ENCODE data around the gene NLRP7. TPM values are rescaled to one million over a fixed set of nuclear protein-coding genes. Genes with fewer than 3 reads are reported as not detected.
"Not testable (repeated sequence)": the region's sequence is repeated elsewhere in the genome, so short reads cannot be mapped to it uniquely, and the experiment has no call there.

The NLRP7 gene
- total RNA-seq, 1 experiment from 2014 or later = 0.43 TPM

DNA sequence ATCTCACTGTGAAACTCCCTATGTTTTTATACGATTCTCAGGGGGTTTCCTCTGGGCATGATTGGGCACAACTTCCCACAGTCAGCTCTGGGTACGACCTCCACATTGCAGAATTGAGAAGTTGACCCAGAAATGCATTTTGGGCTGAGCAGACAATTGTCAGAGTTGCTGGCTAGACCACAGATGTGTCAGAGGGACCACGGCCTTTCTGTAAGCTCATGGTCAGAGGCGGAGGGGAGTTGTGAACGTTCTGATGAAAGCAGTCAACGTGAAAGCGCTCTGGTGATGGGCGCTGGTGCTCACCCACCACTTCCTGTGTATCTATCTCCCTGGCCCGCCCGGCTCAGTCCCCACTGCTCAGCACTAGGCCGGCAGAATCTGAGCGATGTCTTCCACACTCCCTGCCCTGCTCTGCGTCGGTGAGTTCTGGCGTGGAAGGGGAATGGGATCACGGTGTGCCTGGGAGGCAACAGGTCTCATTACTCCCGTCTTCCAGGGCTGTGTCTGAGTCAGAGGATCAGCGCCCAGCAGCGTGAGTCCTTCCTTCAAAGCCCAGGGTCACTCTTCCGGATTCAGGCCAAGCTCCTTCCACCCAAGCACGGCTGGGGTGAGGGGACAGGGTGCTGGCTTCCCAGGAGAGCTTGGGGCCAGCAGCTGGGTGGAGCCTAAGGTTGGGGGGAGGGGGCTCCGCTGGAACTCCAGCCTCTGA, 41.4 kb downstream of the NLRP7 start, which contains the start of gene NCR1:
Gene NCR1, plus strand, starts transcription at position 346 of the 709 bp plus-strand sequence. Its CDS starts 40 bp downstream, at position 386.
- Mint-ChIP-seq H3K36me3 (ENCODE audit: insufficient read depth, unreplicated experiment) (no peaks in the 10 kb centered on the region), H3K4me1 (ENCODE audit: low read depth, unreplicated experiment) (peaks cover 5% of the 10 kb centered on the region), H3K27ac (ENCODE audit: unreplicated experiment) (no peak within 1 kb of the TSS), H3K27me3 (ENCODE audit: insufficient read depth, unreplicated experiment) (no peaks in the 10 kb centered on the region), H3K4me3 (ENCODE audit: unreplicated experiment) (no peak within 1 kb of the TSS), H3K9me3 (ENCODE audit: unreplicated experiment) (no peaks in the 10 kb centered on the region)
- DNase-seq = no peak
- H3K27me3 ChIP-seq (replicated peaks; ENCODE audit: control insufficient read depth, insufficient read depth, low read length) = no peaks in the 10 kb centered on the region
- H3K36me3 ChIP-seq (ENCODE audit: control insufficient read depth, insufficient read depth, low read length) = no peaks in the 10 kb centered on the region
- no TSS peak for BruUV-seq (replicated peaks)
- no peaks in the 10 kb centered on the region for H3K4me1 ChIP-seq
- H3K9me3 ChIP-seq = no peaks in the 10 kb centered on the region
- ChIA-PET CTCF (no interaction called here), POLR2A (no interaction called here)
- H3K4me3 ChIP-seq (ENCODE audit: low read depth, low read length) = no peak within 1 kb of the TSS
- intact Hi-C loops (cut with micrococcal nuclease; ENCODE audit: unreplicated experiment) = no loop called here
- no peak for TF ChIP-seq CTCF (IDR thresholded peaks at IDR 0.05; ENCODE audit: insufficient read depth in 1 of 2, low read depth in 1 of 2, low read length in 1 of 2, severe bottlenecking in 1 of 2, unreplicated experiment in 1 of 2)

- Mint-ChIP-seq H3K4me3 (ENCODE audit: unreplicated experiment) (no peak overlapping the region), H3K36me3 (ENCODE audit: insufficient read depth, unreplicated experiment) (no peaks in the 10 kb centered on the region), H3K4me1 (ENCODE audit: low read depth, unreplicated experiment) (peaks cover under 1% of the 10 kb centered on the region), H3K27ac (ENCODE audit: unreplicated experiment) (no peak overlapping the region), H3K27me3 (ENCODE audit: insufficient read depth, unreplicated experiment) (no peaks in the 10 kb centered on the region), H3K9me3 (ENCODE audit: unreplicated experiment) (no peaks in the 10 kb centered on the region)
- CTCF ChIA-PET = no interaction called here
- no peak for DNase-seq
- no peaks in the 10 kb centered on the region for H3K36me3 ChIP-seq (ENCODE audit: control insufficient read depth, insufficient read depth, low read length)
- H3K4me1 ChIP-seq = no peaks in the 10 kb centered on the region
- no peak overlapping the region for H3K4me3 ChIP-seq (ENCODE audit: low read depth, low read length)
- no peaks in the 10 kb centered on the region for H3K27me3 ChIP-seq (replicated peaks; ENCODE audit: control insufficient read depth, insufficient read depth, low read length)
- BruUV-seq (replicated peaks) = no TSS peak
- no peak for TF ChIP-seq CTCF (IDR thresholded peaks at IDR 0.05; ENCODE audit: insufficient read depth in 1 of 2, low read depth in 1 of 2, low read length in 1 of 2, severe bottlenecking in 1 of 2, unreplicated experiment in 1 of 2)
- no peaks in the 10 kb centered on the region for H3K9me3 ChIP-seq
- intact Hi-C loops (cut with micrococcal nuclease; ENCODE audit: unreplicated experiment) = no loop called here
- POLR2A ChIA-PET = no interaction called here
Measured at GRCh38 chr19:54905421-54905802, 41.9 kb downstream of the NLRP7 start.

DNA sequence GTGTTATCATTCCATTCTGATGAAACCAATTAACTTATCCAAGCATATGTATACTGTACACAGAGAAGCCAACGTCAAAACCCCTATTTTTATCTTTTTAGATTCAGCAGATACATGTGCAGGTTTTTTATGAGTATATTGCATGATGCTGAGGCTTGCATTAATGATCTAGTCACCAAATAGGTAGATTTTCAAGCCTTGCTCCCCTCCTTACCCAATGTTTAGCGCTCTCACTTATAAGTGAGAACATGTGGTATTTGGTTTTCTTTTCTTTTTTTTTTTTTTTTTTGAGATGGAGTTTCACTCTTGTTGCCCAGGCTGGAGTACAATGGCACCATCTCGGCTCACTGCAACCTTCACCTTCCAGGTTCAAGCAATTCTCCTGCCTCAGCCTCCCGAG, 43.1 kb downstream of the NLRP7 start:
- BruUV-seq (replicated peaks); H3K4me1 Mint-ChIP-seq (ENCODE audit: low read depth, unreplicated experiment); H3K27ac Mint-ChIP-seq (ENCODE audit: unreplicated experiment); CTCF ChIA-PET; H3K4me3 ChIP-seq (ENCODE audit: low read depth, low read length); H3K27me3 Mint-ChIP-seq (ENCODE audit: insufficient read depth, unreplicated experiment); DNase-seq; H3K9me3 ChIP-seq; intact Hi-C loops (cut with micrococcal nuclease; ENCODE audit: unreplicated experiment); POLR2A ChIA-PET; H3K27me3 ChIP-seq (replicated peaks; ENCODE audit: control insufficient read depth, insufficient read depth, low read length); H3K4me1 ChIP-seq; H3K36me3 Mint-ChIP-seq (ENCODE audit: insufficient read depth, unreplicated experiment); H3K4me3 Mint-ChIP-seq (ENCODE audit: unreplicated experiment); H3K36me3 ChIP-seq (ENCODE audit: control insufficient read depth, insufficient read depth, low read length); H3K9me3 Mint-ChIP-seq (ENCODE audit: unreplicated experiment): not testable (repeated sequence)

All from Caco-2 (cell line).